Colon (tissue), 2 donors: ENCODE data around the gene USP34.
A peak's percentile ranks its signal among the peaks of the same experiment; 100 is the strongest.

Source experiments
- FAIRE-seq: peaks from 2 replicates; lab custom pipeline; 2012; peaks lifted over from hg19 to GRCh38; lab: Jason Lieb, UNC
- donor health status: control.
- donor health status: control.

The USP34 gene

GRCh38 chr2:61368687-61369665 lies 101.9 kb downstream of the USP34 start:
- FAIRE-seq, result no peak

- FAIRE-seq, result no peak
Measured at GRCh38 chr2:61367177-61367576, 103.7 kb downstream of the USP34 start.

- FAIRE-seq, result no peak
Measured at GRCh38 chr2:61363580-61363979, 107.3 kb downstream of the USP34 start.

- peak; percentile 78 for FAIRE-seq
Measured at GRCh38 chr2:61362873-61363272, 108.0 kb downstream of the USP34 start.

- no peak for FAIRE-seq
Measured at GRCh38 chr2:61361068-61361467, 109.8 kb downstream of the USP34 start.

- FAIRE-seq, result no peak
Measured at GRCh38 chr2:61359058-61359457, 111.8 kb downstream of the USP34 start.

- no peak for FAIRE-seq
Measured at GRCh38 chr2:61357681-61358080, 113.2 kb downstream of the USP34 start.

GRCh38 chr2:61356958-61357350 lies 113.9 kb downstream of the USP34 start:
- no peak for FAIRE-seq

- FAIRE-seq, result peak; percentile 61
Measured at GRCh38 chr2:61356261-61356957, 114.5 kb downstream of the USP34 start.

GRCh38 chr2:61354543-61355197 lies 116.2 kb downstream of the USP34 start:
- FAIRE-seq, result no peak

GRCh38 chr2:61353909-61354308 lies 117.0 kb downstream of the USP34 start:
- FAIRE-seq, result no peak

GRCh38 chr2:61350777-61351176 lies 120.1 kb downstream of the USP34 start:
- FAIRE-seq, result no peak

GRCh38 chr2:61343141-61343540 lies 127.7 kb downstream of the USP34 start:
- FAIRE-seq, result no peak

GRCh38 chr2:61340242-61340641 lies 130.6 kb downstream of the USP34 start:
- FAIRE-seq, result no peak

GRCh38 chr2:61338447-61338846 lies 132.4 kb downstream of the USP34 start:
- FAIRE-seq, result no peak

- FAIRE-seq, result no peak
Measured at GRCh38 chr2:61335187-61335586, 135.7 kb downstream of the USP34 start.

GRCh38 chr2:61334466-61334865 lies 136.4 kb downstream of the USP34 start:
- no peak for FAIRE-seq

GRCh38 chr2:61328707-61329251 lies 142.1 kb downstream of the USP34 start:
- FAIRE-seq, result peak; percentile 57

GRCh38 chr2:61327173-61327572 lies 143.7 kb downstream of the USP34 start:
- no peak for FAIRE-seq

- no peak for FAIRE-seq
Measured at GRCh38 chr2:61326423-61326822, 144.5 kb downstream of the USP34 start.

GRCh38 chr2:61320181-61320580 lies 150.7 kb downstream of the USP34 start:
- FAIRE-seq, result no peak

- no peak for FAIRE-seq
Measured at GRCh38 chr2:61318553-61318952, 152.3 kb downstream of the USP34 start.
